Measurements from ENCODE around the gene CFAP46. TPM values are rescaled to one million over a fixed set of nuclear protein-coding genes. Genes with fewer than 3 reads are reported as not detected.

Gene CFAP46
- polyA plus RNA-seq, 3 donors, result 0.07 TPM; not detected in 2

DNA sequence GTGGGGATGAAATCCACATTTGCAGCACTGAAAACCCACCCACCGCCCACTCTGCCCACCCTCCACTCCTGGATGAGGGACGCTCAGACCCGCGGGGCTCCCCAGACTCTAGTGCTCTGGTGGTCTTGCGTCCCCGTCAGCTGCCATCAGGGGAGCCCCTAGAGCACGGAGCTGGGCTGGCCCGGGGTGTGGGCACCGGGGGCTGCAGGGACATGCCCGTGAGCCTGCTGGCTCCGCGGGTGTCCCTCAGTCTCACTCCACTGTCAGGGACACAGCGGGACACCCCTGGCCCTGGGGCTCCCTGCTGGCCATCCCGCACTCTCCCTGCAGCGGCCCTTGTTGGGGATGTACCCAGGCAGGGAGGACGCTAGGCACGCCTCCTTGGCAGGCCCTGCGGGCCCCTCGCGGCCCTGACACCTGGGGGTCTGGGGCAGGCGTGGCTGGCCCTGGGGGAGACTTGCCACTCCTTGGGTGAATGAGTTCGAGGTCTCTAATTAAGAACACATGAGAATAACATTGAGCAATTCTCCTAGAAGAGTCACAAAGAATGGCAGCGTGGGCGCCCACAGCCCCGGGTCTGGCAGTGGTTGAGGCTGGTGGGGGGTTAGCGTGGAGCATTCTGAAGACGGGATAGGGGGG is 64.2 kb downstream of the CFAP46 start:
- Mint-ChIP-seq H3K27ac (no peak overlapping the region), H3K4me3 (no peak overlapping the region), H3K36me3 (no peaks in the 10 kb centered on the region), H3K4me1 (peaks cover 2% of the 10 kb centered on the region), H3K9me3 (peaks cover 0 to 3% (median 0%) of the 10 kb centered on the region in 7 donors), H3K27me3 (ENCODE audit: low read depth in 3 of 3) (peaks cover 1 to 14% (median 8%) of the 10 kb centered on the region in 3 donors)
- Histone ChIP-seq H3K27me3 (ENCODE audit: control insufficient read depth in 2 of 2, insufficient read depth in 2 of 2, low read length in 2 of 2) (peaks cover 0 to 4% of the 10 kb centered on the region in 2 donors), H3K27ac (ENCODE audit: low read depth in 1 of 2, low read length in 2 of 2) (no peak overlapping the region), H2AFZ (ENCODE audit: insufficient read depth, low read depth, low read length, poor library complexity, severe bottlenecking) (no peak overlapping the region), H3K4me3 (replicated peaks in 1 of 3; ENCODE audit: low read depth in 2 of 3, low read length in 3 of 3) (no peak overlapping the region), H3K9me3 (replicated peaks in 1 of 2; ENCODE audit: control insufficient read depth in 1 of 2, insufficient read depth in 1 of 2, low read length in 2 of 2) (no peaks in the 10 kb centered on the region), H3K9ac (ENCODE audit: insufficient read depth, low read length, poor library complexity, severe bottlenecking) (no peak overlapping the region), H3K4me2 (replicated peaks; ENCODE audit: extremely low read depth, low read length, poor library complexity, severe bottlenecking) (no peak overlapping the region), H3K79me2 (ENCODE audit: insufficient read depth, low read length) (no peaks in the 10 kb centered on the region), H3K36me3 (replicated peaks in 1 of 2; ENCODE audit: control insufficient read depth in 1 of 2, insufficient read depth in 2 of 2, low read length in 2 of 2) (no peaks in the 10 kb centered on the region), H4K20me1 (ENCODE audit: insufficient read depth, low read length) (no peaks in the 10 kb centered on the region), H3K4me1 (ENCODE audit: control insufficient read depth in 1 of 2, insufficient read depth in 2 of 2, low read length in 2 of 2) (no peaks in the 10 kb centered on the region)
- no peak for DNase-seq
- TF ChIP-seq, protein P1, sequence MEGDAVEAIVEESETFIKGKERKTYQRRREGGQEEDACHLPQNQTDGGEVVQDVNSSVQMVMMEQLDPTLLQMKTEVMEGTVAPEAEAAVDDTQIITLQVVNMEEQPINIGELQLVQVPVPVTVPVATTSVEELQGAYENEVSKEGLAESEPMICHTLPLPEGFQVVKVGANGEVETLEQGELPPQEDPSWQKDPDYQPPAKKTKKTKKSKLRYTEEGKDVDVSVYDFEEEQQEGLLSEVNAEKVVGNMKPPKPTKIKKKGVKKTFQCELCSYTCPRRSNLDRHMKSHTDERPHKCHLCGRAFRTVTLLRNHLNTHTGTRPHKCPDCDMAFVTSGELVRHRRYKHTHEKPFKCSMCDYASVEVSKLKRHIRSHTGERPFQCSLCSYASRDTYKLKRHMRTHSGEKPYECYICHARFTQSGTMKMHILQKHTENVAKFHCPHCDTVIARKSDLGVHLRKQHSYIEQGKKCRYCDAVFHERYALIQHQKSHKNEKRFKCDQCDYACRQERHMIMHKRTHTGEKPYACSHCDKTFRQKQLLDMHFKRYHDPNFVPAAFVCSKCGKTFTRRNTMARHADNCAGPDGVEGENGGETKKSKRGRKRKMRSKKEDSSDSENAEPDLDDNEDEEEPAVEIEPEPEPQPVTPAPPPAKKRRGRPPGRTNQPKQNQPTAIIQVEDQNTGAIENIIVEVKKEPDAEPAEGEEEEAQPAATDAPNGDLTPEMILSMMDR (IDR thresholded peaks at IDR 0.05), result no peak
- intact Hi-C loops (cut with micrococcal nuclease), result no loop called here
- WGBS (ENCODE audit: insufficient coverage), result 91% methylated on average over 25 of the region's 27 CpGs

DNA sequence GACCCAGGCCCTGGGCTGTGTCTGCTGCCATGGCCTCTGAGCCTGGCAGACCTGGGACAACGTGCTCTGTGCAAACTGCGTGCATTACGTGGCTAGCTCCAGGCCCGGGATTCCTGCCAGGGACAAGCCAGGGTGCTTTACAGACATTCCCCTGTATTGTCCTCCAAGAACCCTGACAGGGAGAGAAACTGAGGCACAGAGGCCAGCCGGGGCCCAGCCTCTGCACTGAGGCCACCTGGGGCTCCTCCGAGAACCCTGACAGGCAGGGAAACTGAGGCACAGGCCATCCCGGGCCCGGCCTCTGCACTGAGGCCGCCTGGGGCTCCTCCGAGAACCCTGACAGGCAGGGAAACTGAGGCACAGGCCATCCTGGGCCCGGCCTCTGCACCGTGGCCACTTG is 64.9 kb downstream of the CFAP46 start:
- Mint-ChIP-seq H3K9me3 (peaks cover 0 to 3% (median 1%) of the 10 kb centered on the region in 7 donors), H3K4me3 (no peak overlapping the region), H3K27me3 (ENCODE audit: low read depth in 3 of 3) (peaks cover 1 to 12% (median 8%) of the 10 kb centered on the region in 3 donors), H3K4me1 (peaks cover 2% of the 10 kb centered on the region), H3K36me3 (no peaks in the 10 kb centered on the region), H3K27ac (no peak overlapping the region)
- Histone ChIP-seq H4K20me1 (ENCODE audit: insufficient read depth, low read length) (no peaks in the 10 kb centered on the region), H3K27ac (ENCODE audit: low read depth in 1 of 2, low read length in 2 of 2) (no peak overlapping the region), H3K4me3 (replicated peaks in 1 of 3; ENCODE audit: low read depth in 2 of 3, low read length in 3 of 3) (no peak overlapping the region), H3K36me3 (replicated peaks in 1 of 2; ENCODE audit: control insufficient read depth in 1 of 2, insufficient read depth in 2 of 2, low read length in 2 of 2) (no peaks in the 10 kb centered on the region), H3K9ac (ENCODE audit: insufficient read depth, low read length, poor library complexity, severe bottlenecking) (no peak overlapping the region), H3K9me3 (replicated peaks in 1 of 2; ENCODE audit: control insufficient read depth in 1 of 2, insufficient read depth in 1 of 2, low read length in 2 of 2) (no peaks in the 10 kb centered on the region), H3K4me2 (replicated peaks; ENCODE audit: extremely low read depth, low read length, poor library complexity, severe bottlenecking) (no peak overlapping the region), H3K79me2 (ENCODE audit: insufficient read depth, low read length) (no peaks in the 10 kb centered on the region), H3K27me3 (ENCODE audit: control insufficient read depth in 2 of 2, insufficient read depth in 2 of 2, low read length in 2 of 2) (peaks cover 0 to 4% of the 10 kb centered on the region in 2 donors), H3K4me1 (ENCODE audit: control insufficient read depth in 1 of 2, insufficient read depth in 2 of 2, low read length in 2 of 2) (no peaks in the 10 kb centered on the region), H2AFZ (ENCODE audit: insufficient read depth, low read depth, low read length, poor library complexity, severe bottlenecking) (no peak overlapping the region)
- intact Hi-C loops (cut with micrococcal nuclease), result no loop called here
- DNase-seq, result no peak
- TF ChIP-seq, protein P1 (IDR thresholded peaks at IDR 0.05), result no peak
- WGBS (ENCODE audit: insufficient coverage), result 95% methylated on average over 11 of the region's 12 CpGs

All from CD14-positive monocyte (primary cell).